IMR-90 (cell line): ENCODE measurements around the gene PARL.

ENCODE experiments used
- CEBPB ChIP-seq: IDR thresholded peaks from 2 replicates; pipeline ENCODE4 v1.6.1; 2012; ENCODE audit warnings: low read depth, low read length, improper control_type of control experiment
- CTCF ChIP-seq: conservative IDR thresholded peaks from 2 replicates; pipeline ENCODE4 v1.5.1; 2012; ENCODE audit warnings: mild to moderate bottlenecking, low read depth, low read length, improper control_type of control experiment
- MAZ ChIP-seq: IDR thresholded peaks from 2 replicates; pipeline ENCODE4 v1.6.1; 2012; ENCODE audit warnings: low read depth, mild to moderate bottlenecking, low read length, improper control_type of control experiment, moderate library complexity, borderline replicate concordance
- MXI1 ChIP-seq: IDR thresholded peaks from 2 replicates; pipeline ENCODE4 v1.6.1; 2012; ENCODE audit warnings: low read depth, mild to moderate bottlenecking, low read length, moderate library complexity, borderline replicate concordance
- POLR2A ChIP-seq: IDR thresholded peaks from 2 replicates; pipeline ENCODE4 v1.6.1; 2012; ENCODE audit warnings: mild to moderate bottlenecking, low read depth, low read length
- SMC3 ChIP-seq: fragments of 150-350 bp; IDR thresholded peaks from 2 replicates; pipeline ENCODE4 v1.6.1; 2016; ENCODE audit warnings: low read depth, mild to moderate bottlenecking, antibody characterized with exemption, low read length, moderate library complexity

- TF ChIP-seq CTCF = no peak
- TF ChIP-seq CEBPB = no peak
- no peak for TF ChIP-seq POLR2A
- no peak for TF ChIP-seq MXI1
- TF ChIP-seq SMC3 = no peak
- no peak for TF ChIP-seq MAZ
Observed at GRCh38 chr3:183818706-183819624, 65.7 kb downstream of the PARL start.
